Body of pancreas (tissue), 4 donors: ENCODE data around the gene RFPL3.

ENCODE experiments used
- CTCF ChIP-seq, 7 experiments: fragments of 450-650 bp in 4 of 7; fragments of 200-600 bp in 3 of 7; sonication (generic) in 3 of 7; IDR thresholded peaks; one replicate each; pipeline ENCODE4 v1.5.1; 2016 to 2019; ENCODE audit warnings: antibody characterized with exemption in 7 of 7
- POLR2A ChIP-seq, 3 donors: fragments of 450-650 bp; IDR thresholded peaks; one replicate each; pipeline ENCODE4 v1.6.1; 2016; ENCODE audit warnings: antibody characterized with exemption in 3 of 3, mild to moderate bottlenecking in 2 of 3

GRCh38 chr22:32361257-32361656 lies 3.6 kb downstream of the RFPL3 start:
- TF ChIP-seq CTCF (IDR thresholded peaks at IDR 0.05) = no peak
- no peak for TF ChIP-seq POLR2A (IDR thresholded peaks at IDR 0.05)
